HEK293T (cell line): ENCODE results near the gene RPP30.
"Not testable (repeated sequence)": the region's sequence is repeated elsewhere in the genome, so short reads cannot be mapped to it uniquely, and the experiment has no call there.

Source experiments
- BHLHE40 ChIP-seq: fragments of 450-650 bp; IDR thresholded peaks from 2 replicates; pipeline ENCODE4 v1.6.1; 2016; ENCODE audit warnings: mild to moderate bottlenecking, moderate library complexity, borderline replicate concordance
- ELF4 ChIP-seq: fragments of 450-650 bp; IDR thresholded peaks from 2 replicates; pipeline ENCODE4 v1.6.1; 2017; ENCODE audit warnings: antibody characterized with exemption
- FOXK2 ChIP-seq: fragments of 450-650 bp; IDR thresholded peaks from 2 replicates; pipeline ENCODE4 v1.6.1; 2016; ENCODE audit warnings: mild to moderate bottlenecking
- FOXM1 ChIP-seq: fragments of 450-650 bp; IDR thresholded peaks from 2 replicates; pipeline ENCODE4 v1.6.1; 2017; ENCODE audit warnings: mild to moderate bottlenecking, borderline replicate concordance
- SP1 ChIP-seq: fragments of 450-650 bp; IDR thresholded peaks from 2 replicates; pipeline ENCODE4 v1.6.1; 2017
- SUZ12 ChIP-seq: fragments of 450-650 bp; IDR thresholded peaks from 2 replicates; pipeline ENCODE4 v1.6.1; 2016; ENCODE audit warnings: mild to moderate bottlenecking
- ZNF384 ChIP-seq: fragments of 450-650 bp; IDR thresholded peaks from 2 replicates; pipeline ENCODE4 v1.6.1; 2016

DNA sequence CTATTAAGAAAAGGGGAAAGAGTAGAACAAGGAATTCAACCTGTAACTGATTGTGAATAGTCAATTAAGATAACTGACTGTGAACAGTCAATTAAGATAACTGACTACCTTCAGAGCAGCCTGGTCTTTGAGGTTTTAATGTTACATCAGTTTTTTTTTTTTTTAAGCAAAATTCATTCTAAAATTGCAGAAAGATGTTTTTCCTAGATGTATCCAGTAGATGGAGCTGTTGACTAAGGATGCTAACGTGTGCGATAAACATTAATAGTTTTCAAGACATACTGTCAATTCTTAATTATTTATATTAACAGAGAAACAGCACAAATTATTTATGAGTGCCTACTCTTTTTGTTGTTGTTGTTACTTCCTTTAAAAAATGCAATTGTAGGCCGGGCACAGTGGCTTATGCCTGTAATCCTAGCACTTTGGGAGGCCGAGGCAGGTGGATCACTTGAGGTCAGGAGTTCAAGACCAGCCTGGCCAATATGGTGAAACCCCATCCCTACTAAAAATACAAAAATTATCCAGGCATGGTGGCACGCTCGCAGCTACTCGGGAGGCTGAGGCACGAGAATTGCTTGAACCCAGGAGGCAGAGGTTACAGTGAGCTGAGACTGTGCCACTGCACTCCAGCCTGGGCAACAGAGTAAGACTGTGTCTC is 8.4 kb downstream of the RPP30 start:
- not testable (repeated sequence) for TF ChIP-seq SP1, ELF4, FOXM1, BHLHE40, SUZ12, FOXK2
- peak; percentile 90 for TF ChIP-seq ZNF384
